H1 (cell line): ENCODE results near the gene FBH1. TPM values are rescaled to one million over a fixed set of nuclear protein-coding genes. Genes with fewer than 3 reads are reported as not detected.

ENCODE experiments used
- CTCF ChIA-PET: fragments of 300-600 bp; sonication (Branson Sonifier 250); formaldehyde crosslinking; loops from one replicate; lab custom pipeline; 2021; ENCODE audit not compliant: partially characterized antibody; lab: Charles Lee
- POLR2A ChIA-PET: fragments of 300-600 bp; sonication (Branson Sonifier 250); formaldehyde crosslinking; loops from one replicate; lab custom pipeline; 2021; ENCODE audit warnings: inconsistent platforms; ENCODE audit not compliant: partially characterized antibody; lab: Charles Lee
- DNase-seq, 2 experiments: peaks; one replicate each; pipeline versions ENCODE4 v3.0.0 to v3.0.0-alpha.2; 2010 to 2022; ENCODE audit warnings: low spot score in 2 of 2, low read depth in 1 of 2, mixed read lengths in 1 of 2
- FAIRE-seq: peaks from 2 replicates; lab custom pipeline; 2011; peaks lifted over from hg19 to GRCh38; lab: Jason Lieb, UNC
- H2AFZ ChIP-seq: 2 replicates; pipeline ENCODE4 v1.8.1; 2012; ENCODE audit warnings: low read length, inconsistent platforms
- H2AK5ac ChIP-seq: 2 replicates; pipeline ENCODE4 v1.6.1; 2013; ENCODE audit warnings: low read depth, low read length
- H2BK120ac ChIP-seq: replicated peaks from 2 replicates; pipeline ENCODE3; 2013; ENCODE audit warnings: low read depth, low read length, inconsistent platforms
- H2BK12ac ChIP-seq: 2 replicates; pipeline ENCODE4 v1.6.1; 2013; ENCODE audit warnings: low read depth, low read length
- H2BK15ac ChIP-seq: 2 replicates; pipeline ENCODE4 v1.6.1; 2013; ENCODE audit warnings: low read length
- H2BK20ac ChIP-seq: 2 replicates; pipeline ENCODE4 v1.6.1; 2013; ENCODE audit warnings: low read length
- H2BK5ac ChIP-seq: 2 replicates; pipeline ENCODE4 v1.6.1; 2013; ENCODE audit warnings: low read depth, low read length
- H3K14ac ChIP-seq: 2 replicates; pipeline ENCODE4 v1.6.1; 2013; ENCODE audit warnings: inconsistent platforms; ENCODE audit not compliant: insufficient read length
- H3K18ac ChIP-seq: 2 replicates; pipeline ENCODE4 v1.6.1; 2013; ENCODE audit warnings: low read length; ENCODE audit errors: extremely low read depth
- H3K23ac ChIP-seq: 2 replicates; pipeline ENCODE4 v1.6.1; 2013; ENCODE audit warnings: inconsistent platforms; ENCODE audit not compliant: insufficient read length
- H3K23me2 ChIP-seq: 2 replicates; pipeline ENCODE4 v1.6.1; 2013; ENCODE audit warnings: low read depth, low read length
- H3K27ac ChIP-seq: 2 replicates; pipeline ENCODE4 v1.6.1; 2011; ENCODE audit warnings: low read depth, low read length, inconsistent platforms
- H3K27me3 ChIP-seq, 4 experiments: replicated peaks in 1 of 4; 1 replicate in 1 of 4; 2 replicates in 3 of 4; pipeline versions ENCODE4 v1.6.1 to v1.8.1; 2011 to 2013; ENCODE audit warnings: low read length in 3 of 4, mild to moderate bottlenecking in 3 of 4, inconsistent platforms in 2 of 4, mixed read lengths in 2 of 4, moderate library complexity in 1 of 4; ENCODE audit not compliant: control insufficient read depth in 3 of 4, insufficient read depth in 3 of 4; ENCODE audit errors: extremely low read depth in 1 of 4
- H3K36me3 ChIP-seq, 4 experiments: 2 replicates each; pipeline versions ENCODE4 v1.6.1 to v1.8.1; 2011 to 2013; ENCODE audit warnings: mild to moderate bottlenecking in 4 of 4, low read length in 3 of 4, moderate library complexity in 2 of 4, control low read depth in 1 of 4, inconsistent platforms in 1 of 4; ENCODE audit not compliant: insufficient read depth in 4 of 4, control insufficient read depth in 2 of 4
- H3K4ac ChIP-seq: replicated peaks from 2 replicates; pipeline ENCODE3; 2013; ENCODE audit warnings: low read length, low read depth, mixed read lengths, inconsistent platforms; ENCODE audit not compliant: insufficient read length
- H3K4me1 ChIP-seq, 4 experiments: replicated peaks in 1 of 4; 1 replicate in 1 of 4; 2 replicates in 3 of 4; pipeline versions ENCODE4 v1.6.1 to v1.8.1; 2011 to 2013; ENCODE audit warnings: low read length in 3 of 4, inconsistent platforms in 2 of 4, mixed read lengths in 1 of 4; ENCODE audit not compliant: insufficient read depth in 4 of 4, control insufficient read depth in 3 of 4
- H3K4me2 ChIP-seq, 2 experiments: 2 replicates each; pipeline versions ENCODE4 v1.6.1 to v1.8.1; 2011 to 2013; ENCODE audit warnings: low read depth in 2 of 2, low read length in 2 of 2, control low read depth in 1 of 2, inconsistent platforms in 1 of 2, mild to moderate bottlenecking in 1 of 2; ENCODE audit not compliant: insufficient read depth in 1 of 2
- H3K4me3 ChIP-seq, 4 experiments: fragments of 200-600, 300-600 bp in 1 of 4; sonication (generic), shearing (Covaris generic), sonication (Bioruptor Twin) in 1 of 4; 2 replicates each; pipeline versions ENCODE4 v1.5.1 to v1.8.1; 2011 to 2016; ENCODE audit warnings: low read length in 4 of 4, low read depth in 3 of 4, control low read depth in 2 of 4, inconsistent platforms in 2 of 4, mild to moderate bottlenecking in 2 of 4, mixed read lengths in 1 of 4, moderate library complexity in 1 of 4; ENCODE audit not compliant: insufficient read depth in 2 of 4; ENCODE audit errors: extremely low read depth in 1 of 4
- H3K56ac ChIP-seq: replicated peaks from 2 replicates; pipeline ENCODE3; 2013; ENCODE audit warnings: low read depth, mild to moderate bottlenecking, mixed read lengths, low read length, inconsistent platforms; ENCODE audit not compliant: insufficient read length
- H3K79me1 ChIP-seq: 2 replicates; pipeline ENCODE4 v1.6.1; 2013; ENCODE audit warnings: low read depth, low read length, control low read depth
- H3K79me2 ChIP-seq, 2 experiments: 2 replicates each; pipeline versions ENCODE4 v1.6.1 to v1.8.1; 2012 to 2013; ENCODE audit warnings: low read length in 2 of 2, mild to moderate bottlenecking in 2 of 2, inconsistent platforms in 1 of 2; ENCODE audit not compliant: insufficient read depth in 2 of 2, control insufficient read depth in 1 of 2
- H3K9ac ChIP-seq, 4 experiments: replicated peaks in 1 of 4; 1 replicate in 1 of 4; 2 replicates in 3 of 4; pipeline versions ENCODE4 v1.6.1 to v1.8.1; 2011 to 2013; ENCODE audit warnings: low read depth in 3 of 4, low read length in 3 of 4, control low read depth in 2 of 4, mild to moderate bottlenecking in 2 of 4, moderate library complexity in 2 of 4, inconsistent platforms in 1 of 4; ENCODE audit errors: extremely low read depth in 1 of 4
- H3K9me3 ChIP-seq, 2 experiments: 2 replicates each; pipeline versions ENCODE4 v1.6.1 to v1.8.1; 2012 to 2013; ENCODE audit warnings: mild to moderate bottlenecking in 2 of 2, moderate library complexity in 2 of 2, control low read depth in 1 of 2, inconsistent platforms in 1 of 2, low read depth in 1 of 2, low read length in 1 of 2, mixed read lengths in 1 of 2; ENCODE audit not compliant: insufficient read depth in 2 of 2
- H4K20me1 ChIP-seq, 2 experiments: replicated peaks in 1 of 2; 2 replicates each; pipeline versions ENCODE3 to v1.8.1; 2011 to 2013; ENCODE audit warnings: inconsistent platforms in 2 of 2, low read length in 2 of 2, mild to moderate bottlenecking in 1 of 2; ENCODE audit not compliant: insufficient read depth in 2 of 2, control insufficient read depth in 1 of 2
- H4K5ac ChIP-seq: 2 replicates; pipeline ENCODE4 v1.6.1; 2013; ENCODE audit warnings: low read length, low read depth, mixed read lengths, inconsistent platforms; ENCODE audit not compliant: insufficient read length
- H4K8ac ChIP-seq: 2 replicates; pipeline ENCODE4 v1.8.0; 2013; ENCODE audit warnings: mild to moderate bottlenecking, moderate library complexity, low read length, inconsistent platforms; ENCODE audit not compliant: insufficient read depth; ENCODE audit errors: extremely low read depth
- H4K91ac ChIP-seq: replicated peaks from 2 replicates; pipeline ENCODE3; 2013; ENCODE audit warnings: low read length, mixed read lengths, inconsistent platforms; ENCODE audit not compliant: insufficient read length
- CBX5 ChIP-seq: fragments of 300-800, 300-1000 bp; sonication (generic); IDR thresholded peaks from 2 replicates; pipeline ENCODE4 v1.7.1; 2016; ENCODE audit warnings: antibody characterized with exemption, low read length, low read depth
- CBX8 ChIP-seq: fragments of 300-800, 300-1000 bp; sonication (generic); IDR thresholded peaks from 2 replicates; pipeline ENCODE4 v1.7.1; 2016; ENCODE audit warnings: low read depth, low read length, borderline replicate concordance
- GABPA ChIP-seq: IDR thresholded peaks from 2 replicates; pipeline ENCODE4 v1.6.1; 2011; ENCODE audit warnings: mild to moderate bottlenecking, low read length, moderate library complexity, borderline replicate concordance; ENCODE audit not compliant: insufficient read depth
- HDAC6 ChIP-seq: IDR thresholded peaks from one replicate; pipeline ENCODE4 v1.7.1; 2012; ENCODE audit warnings: low read depth, mild to moderate bottlenecking, inconsistent platforms, low read length, moderate library complexity
- KDM1A ChIP-seq: fragments of 200-600, 300-600 bp; sonication (generic); IDR thresholded peaks from 2 replicates; pipeline ENCODE4 v1.7.1; 2016; ENCODE audit warnings: mild to moderate bottlenecking, low read length, borderline replicate concordance
- RBBP5 ChIP-seq: IDR thresholded peaks from 2 replicates; pipeline ENCODE4 v1.7.1; 2012; ENCODE audit warnings: low read depth, mild to moderate bottlenecking, inconsistent platforms, low read length, moderate library complexity, borderline replicate concordance
- RFX5 ChIP-seq: IDR thresholded peaks from 2 replicates; pipeline ENCODE4 v1.6.1; 2011; ENCODE audit warnings: low read depth, low read length, improper control_type of control experiment, borderline replicate concordance
- RXRA ChIP-seq: IDR thresholded peaks from 2 replicates; pipeline ENCODE4 v1.6.1; 2011; ENCODE audit warnings: low read depth, mild to moderate bottlenecking, low read length, moderate library complexity; ENCODE audit not compliant: insufficient read depth
- SP4 ChIP-seq: IDR thresholded peaks from 2 replicates; pipeline ENCODE4 v1.6.1; 2012; ENCODE audit warnings: low read length, inconsistent platforms
- TEAD4 ChIP-seq: IDR thresholded peaks from 2 replicates; pipeline ENCODE4 v1.6.1; 2012; ENCODE audit warnings: low read depth, low read length, inconsistent platforms, mixed read lengths
- whole genome bisulfite sequencing, 2 experiments: shearing (Covaris generic) in 1 of 2; methylation state at CpG; one replicate each; pipeline versions ENCODE4 v1.1.6 to v1.1.7; 2013 to 2015; ENCODE audit warnings: low lambda C conversion rate in 2 of 2, mixed read lengths in 2 of 2, inconsistent platforms in 1 of 2, low coverage in 1 of 2, missing lambda C conversion rate in 1 of 2; ENCODE audit not compliant: insufficient replicate concordance in 2 of 2, insufficient coverage in 1 of 2, insufficient read length in 1 of 2; ENCODE audit errors: extremely low coverage in 1 of 2, missing lambda C conversion rate in 1 of 2; 5-methylcytosine and 5-hydroxymethylcytosine counted together
- polyA plus RNA-seq, 7 experiments: library from polyadenylated mRNA; depleted of rRNA in 3 of 7; stranded (reverse) in 5 of 7; unstranded in 2 of 7; fragments of >200 nt in 5 of 7; fragments of 200-250 nt in 2 of 7; gene quantifications; 1 replicate in 5 of 7; 2 replicates in 1 of 7; 4 replicates in 1 of 7; pipeline versions ENCODE4 v1.2.1 to v1.2.3, GENCODE V29; 2011 to 2013; ENCODE audit warnings: missing spikeins in 2 of 7, mixed read lengths in 2 of 7
- total RNA-seq: library from RNA; stranded (reverse); fragmentation: NEBNext Ultra II Directional; extraction: Animal tissue kit (Norgen Biotek cat#: 25700); gene quantifications from 2 replicates; pipeline ENCODE4 v1.2.1, GENCODE V29; 2021

Gene FBH1
- total and polyA plus RNA-seq, 2 of the 8 experiments (the other 6 are each of a cell fraction or from before 2014, with no cell fraction given), result 31.1 to 51.8 TPM

DNA sequence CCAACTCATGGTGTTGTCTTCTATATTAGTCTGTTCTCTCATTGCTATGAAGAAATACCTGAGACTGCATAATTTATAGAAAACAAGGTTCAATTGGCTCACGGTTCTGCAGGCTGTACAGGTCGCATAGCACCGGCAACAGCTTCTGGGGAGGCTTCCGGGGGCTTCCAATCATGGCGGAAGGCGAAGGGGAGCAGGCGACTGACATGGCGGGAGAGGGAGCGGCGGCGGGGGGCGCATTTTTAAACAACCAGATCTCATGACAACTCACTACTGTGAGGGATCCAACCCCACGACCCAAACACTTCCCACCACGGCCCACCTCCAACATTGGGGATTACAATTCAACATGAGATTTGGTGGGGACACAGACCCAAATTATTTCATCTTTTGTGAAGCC is 48.1 kb upstream of the FBH1 start:
- no peak overlapping the region for H2BK120ac ChIP-seq

More for the DNA sequence above, 48.1 kb upstream of the FBH1 start:
- Histone ChIP-seq H3K9me3 (no peaks in the 10 kb centered on the region), H3K23me2 (no peaks in the 10 kb centered on the region), H3K9ac (no peak overlapping the region), H3K14ac (no peak overlapping the region), H3K4me3 (no peak overlapping the region), H3K4ac (no peak overlapping the region), H3K56ac (no peak overlapping the region), H3K27ac (no peak overlapping the region), H4K5ac (no peak overlapping the region), H4K91ac (no peak overlapping the region), H3K4me2 (no peak overlapping the region), H2BK15ac (no peak overlapping the region), H3K36me3 (no peaks in the 10 kb centered on the region), H3K23ac (no peak overlapping the region), H3K79me1 (no peaks in the 10 kb centered on the region), H2AK5ac (no peak overlapping the region), H4K8ac (no peak overlapping the region), H3K79me2 (no peaks in the 10 kb centered on the region), H3K27me3 (no peaks in the 10 kb centered on the region), H2AFZ (no peak overlapping the region), H2BK5ac (no peak overlapping the region), H3K4me1 (peaks cover 0 to 2% (median 0%) of the 10 kb centered on the region in 4 experiments; a peak in 1 of 7 replicates), H2BK20ac (no peak overlapping the region), H4K20me1 (no peaks in the 10 kb centered on the region), H2BK12ac (no peak overlapping the region), H3K18ac (no peak overlapping the region)
- DNase-seq (no peak), FAIRE-seq (no peak)
- 92% methylated on average over 14 of the region's 14 CpGs; no CpG with 5 or more reads in 1 of the 2 experiments for WGBS, 2 experiments
- ChIA-PET POLR2A (interaction anchor here (1.1 to 3.0 kb wide), 3 partner anchors 17 to 28 kb away, joined by 3 to 9 read pairs (median 3); partner anchors contain the start of gene GDI2), CTCF (interaction anchor here (0.7 to 1.7 kb wide), 2 partner anchors 22 to 32 kb away, joined by 3 to 4 read pairs; no protein-coding TSS in a partner anchor)
- TF ChIP-seq CBX8, result no peak
- TF ChIP-seq RFX5, result no peak
- TF ChIP-seq HDAC6, result no peak
- TF ChIP-seq RXRA, result no peak
- TF ChIP-seq GABPA, result no peak
- no peak for TF ChIP-seq SP4
- no peak for TF ChIP-seq TEAD4
- TF ChIP-seq KDM1A, result no peak
- TF ChIP-seq CBX5, result no peak
- no peak for TF ChIP-seq RBBP5
